Kidney epithelial cell (primary cell): ENCODE measurements around the gene CAMTA1. TPM values are rescaled to one million over a fixed set of nuclear protein-coding genes. Genes with fewer than 3 reads are reported as not detected.

Experiments used
- DNase-seq: peaks from one replicate; pipeline ENCODE4 v3.0.0-alpha.2; 2010; ENCODE audit warnings: low read depth
- H3K27me3 ChIP-seq: 2 replicates; pipeline ENCODE4 v1.6.0; 2011; ENCODE audit warnings: low read length; ENCODE audit not compliant: control insufficient read depth, insufficient read depth
- H3K36me3 ChIP-seq: 2 replicates; pipeline ENCODE4 v1.5.1; 2011; ENCODE audit warnings: low read length; ENCODE audit not compliant: control insufficient read depth, insufficient read depth
- H3K4me3 ChIP-seq: 2 replicates; pipeline ENCODE4 v1.5.1; 2011; ENCODE audit warnings: low read depth, mild to moderate bottlenecking, control low read depth, low read length
- total RNA-seq: library from RNA; depleted of rRNA; stranded (reverse); fragments of >200 nt; gene quantifications from 2 replicates; pipeline ENCODE4 v1.2.3, GENCODE V29; 2015
- TF ChIP-seq, protein P1 (sequence below): IDR thresholded peaks from 2 replicates; pipeline ENCODE4 v1.5.1; 2011; ENCODE audit warnings: mild to moderate bottlenecking, moderate library complexity, low read length, control low read depth, inconsistent platforms; ENCODE audit not compliant: insufficient read depth, poor library complexity, severe bottlenecking

The CAMTA1 gene
- total RNA-seq, 1 donor from 2014 or later, result 76.5 TPM

GRCh38 chr1:7404046-7404742 is 618.9 kb downstream of the CAMTA1 start:
- no peak for DNase-seq
- H3K36me3 ChIP-seq, result no peaks in the 10 kb centered on the region
- no peak overlapping the region for H3K4me3 ChIP-seq
- H3K27me3 ChIP-seq, result no peaks in the 10 kb centered on the region
- TF ChIP-seq, protein P1, sequence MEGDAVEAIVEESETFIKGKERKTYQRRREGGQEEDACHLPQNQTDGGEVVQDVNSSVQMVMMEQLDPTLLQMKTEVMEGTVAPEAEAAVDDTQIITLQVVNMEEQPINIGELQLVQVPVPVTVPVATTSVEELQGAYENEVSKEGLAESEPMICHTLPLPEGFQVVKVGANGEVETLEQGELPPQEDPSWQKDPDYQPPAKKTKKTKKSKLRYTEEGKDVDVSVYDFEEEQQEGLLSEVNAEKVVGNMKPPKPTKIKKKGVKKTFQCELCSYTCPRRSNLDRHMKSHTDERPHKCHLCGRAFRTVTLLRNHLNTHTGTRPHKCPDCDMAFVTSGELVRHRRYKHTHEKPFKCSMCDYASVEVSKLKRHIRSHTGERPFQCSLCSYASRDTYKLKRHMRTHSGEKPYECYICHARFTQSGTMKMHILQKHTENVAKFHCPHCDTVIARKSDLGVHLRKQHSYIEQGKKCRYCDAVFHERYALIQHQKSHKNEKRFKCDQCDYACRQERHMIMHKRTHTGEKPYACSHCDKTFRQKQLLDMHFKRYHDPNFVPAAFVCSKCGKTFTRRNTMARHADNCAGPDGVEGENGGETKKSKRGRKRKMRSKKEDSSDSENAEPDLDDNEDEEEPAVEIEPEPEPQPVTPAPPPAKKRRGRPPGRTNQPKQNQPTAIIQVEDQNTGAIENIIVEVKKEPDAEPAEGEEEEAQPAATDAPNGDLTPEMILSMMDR, result no peak

GRCh38 chr1:7405844-7406500 is 620.7 kb downstream of the CAMTA1 start:
- TF ChIP-seq, protein P1, result no peak
- Histone ChIP-seq H3K36me3 (no peaks in the 10 kb centered on the region), H3K4me3 (no peak overlapping the region), H3K27me3 (no peaks in the 10 kb centered on the region)
- no peak for DNase-seq

GRCh38 chr1:7406641-7407543 is 621.6 kb downstream of the CAMTA1 start:
- no peaks in the 10 kb centered on the region for H3K27me3 ChIP-seq
- no peak for DNase-seq
- H3K4me3 ChIP-seq, result no peak overlapping the region
- no peaks in the 10 kb centered on the region for H3K36me3 ChIP-seq
- TF ChIP-seq, protein P1, result no peak

DNA sequence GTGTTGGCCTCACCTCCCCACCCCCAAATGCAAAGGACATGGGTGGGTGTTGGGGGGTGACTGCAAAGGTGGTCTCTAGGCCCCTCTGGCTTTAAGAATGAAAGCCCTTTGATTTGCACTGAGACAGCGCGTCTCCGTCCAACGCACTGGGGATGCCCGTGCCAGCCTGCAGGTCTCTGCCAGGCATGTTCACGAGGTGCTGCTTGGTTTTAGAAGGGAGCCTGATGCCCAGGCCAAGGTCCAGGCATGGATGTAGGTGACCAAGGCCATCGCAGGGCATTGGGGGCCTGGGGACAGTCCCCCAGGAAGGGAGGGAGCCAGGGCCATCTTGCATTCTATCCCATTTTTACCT is 622.3 kb downstream of the CAMTA1 start:
- no peak for DNase-seq
- TF ChIP-seq, protein P1, result no peak
- no peaks in the 10 kb centered on the region for H3K36me3 ChIP-seq

GRCh38 chr1:7407980-7408770 is 622.9 kb downstream of the CAMTA1 start:
- Histone ChIP-seq H3K27me3 (no peaks in the 10 kb centered on the region), H3K4me3 (no peak overlapping the region), H3K36me3 (no peaks in the 10 kb centered on the region)
- TF ChIP-seq, protein P1, result no peak
- DNase-seq, result no peak

More for the DNA sequence above, 622.3 kb downstream of the CAMTA1 start:
- H3K4me3 ChIP-seq, result no peak overlapping the region
- no peaks in the 10 kb centered on the region for H3K27me3 ChIP-seq
